ENCODE results near the gene CRLF1. TPM values are rescaled to one million over a fixed set of nuclear protein-coding genes. Genes with fewer than 3 reads are reported as not detected.

CRLF1 gene
- polyA plus RNA-seq, 3 donors: 0.19 TPM; not detected in 2

- Mint-ChIP-seq H3K4me1 (peaks cover 22% of the 10 kb centered on the region), H3K36me3 (peaks cover 6 to 11% of the 10 kb centered on the region in 2 donors), H3K27me3 (ENCODE audit: low read depth in 3 of 3) (peaks cover 47 to 76% (median 61%) of the 10 kb centered on the region in 3 donors), H3K9me3 (peaks cover 0 to 9% (median 2%) of the 10 kb centered on the region in 7 donors), H3K4me3 (peak overlapping the region; percentile 45 to 71), H3K27ac (peak overlapping the region in 1 of 7 donors; percentile 50)
- Histone ChIP-seq H3K9ac (ENCODE audit: insufficient read depth, low read length, poor library complexity, severe bottlenecking) (peak overlapping the region; percentile 15), H3K4me3 (replicated peaks in 1 of 3; ENCODE audit: low read depth in 2 of 3, low read length in 3 of 3) (peak overlapping the region in 1 of 3 experiments; percentile 58), H3K36me3 (replicated peaks in 1 of 2; ENCODE audit: control insufficient read depth in 1 of 2, insufficient read depth in 2 of 2, low read length in 2 of 2) (peaks cover 0 to 3% of the 10 kb centered on the region in 2 donors), H2AFZ (ENCODE audit: insufficient read depth, low read depth, low read length, poor library complexity, severe bottlenecking) (peak overlapping the region; percentile 70), H3K4me1 (ENCODE audit: control insufficient read depth in 1 of 2, insufficient read depth in 2 of 2, low read length in 2 of 2) (peaks cover 16 to 28% of the 10 kb centered on the region in 2 donors), H3K4me2 (replicated peaks; ENCODE audit: extremely low read depth, low read length, poor library complexity, severe bottlenecking) (peak overlapping the region; percentile 66), H3K9me3 (replicated peaks in 1 of 2; ENCODE audit: control insufficient read depth in 1 of 2, insufficient read depth in 1 of 2, low read length in 2 of 2) (no peaks in the 10 kb centered on the region), H3K79me2 (ENCODE audit: insufficient read depth, low read length) (no peaks in the 10 kb centered on the region), H3K27me3 (ENCODE audit: control insufficient read depth in 2 of 2, insufficient read depth in 2 of 2, low read length in 2 of 2) (peaks cover 7 to 45% of the 10 kb centered on the region in 2 donors), H3K27ac (ENCODE audit: low read depth in 1 of 2, low read length in 2 of 2) (no peak overlapping the region), H4K20me1 (ENCODE audit: insufficient read depth, low read length) (peaks cover 10% of the 10 kb centered on the region)
- peak; percentile 68 to 79 (median 76) for DNase-seq
- 8% methylated on average over 15 of the region's 21 CpGs for WGBS (ENCODE audit: insufficient coverage)
- TF ChIP-seq, protein P1, sequence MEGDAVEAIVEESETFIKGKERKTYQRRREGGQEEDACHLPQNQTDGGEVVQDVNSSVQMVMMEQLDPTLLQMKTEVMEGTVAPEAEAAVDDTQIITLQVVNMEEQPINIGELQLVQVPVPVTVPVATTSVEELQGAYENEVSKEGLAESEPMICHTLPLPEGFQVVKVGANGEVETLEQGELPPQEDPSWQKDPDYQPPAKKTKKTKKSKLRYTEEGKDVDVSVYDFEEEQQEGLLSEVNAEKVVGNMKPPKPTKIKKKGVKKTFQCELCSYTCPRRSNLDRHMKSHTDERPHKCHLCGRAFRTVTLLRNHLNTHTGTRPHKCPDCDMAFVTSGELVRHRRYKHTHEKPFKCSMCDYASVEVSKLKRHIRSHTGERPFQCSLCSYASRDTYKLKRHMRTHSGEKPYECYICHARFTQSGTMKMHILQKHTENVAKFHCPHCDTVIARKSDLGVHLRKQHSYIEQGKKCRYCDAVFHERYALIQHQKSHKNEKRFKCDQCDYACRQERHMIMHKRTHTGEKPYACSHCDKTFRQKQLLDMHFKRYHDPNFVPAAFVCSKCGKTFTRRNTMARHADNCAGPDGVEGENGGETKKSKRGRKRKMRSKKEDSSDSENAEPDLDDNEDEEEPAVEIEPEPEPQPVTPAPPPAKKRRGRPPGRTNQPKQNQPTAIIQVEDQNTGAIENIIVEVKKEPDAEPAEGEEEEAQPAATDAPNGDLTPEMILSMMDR (IDR thresholded peaks at IDR 0.05): no peak
- intact Hi-C loops (cut with micrococcal nuclease): no loop called here
These were observed 9.8 kb downstream of the CRLF1 start for GRCh38 chr19:18596752-18597157.

DNA sequence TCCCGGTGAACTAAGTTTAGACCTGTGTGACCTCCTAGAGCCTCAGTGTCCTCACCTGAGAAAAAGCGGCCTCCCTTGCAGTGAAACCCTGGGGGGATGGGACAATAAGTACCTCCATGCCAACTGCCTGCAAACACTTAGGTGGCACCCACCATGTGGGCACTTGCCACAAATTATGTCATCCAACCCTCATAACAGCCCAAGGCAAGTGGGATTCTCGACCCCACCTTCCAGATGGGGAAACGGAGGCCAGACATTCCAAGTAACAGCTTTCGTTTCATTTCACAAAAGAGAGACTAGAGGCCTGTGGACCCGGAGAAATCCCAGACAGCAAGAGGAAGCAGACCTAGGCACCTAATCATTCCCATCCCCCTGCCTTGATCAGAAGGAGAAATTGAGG is 11.1 kb downstream of the CRLF1 start:
- intact Hi-C loops (cut with micrococcal nuclease): no loop called here
- H4K20me1 ChIP-seq (ENCODE audit: insufficient read depth, low read length): peaks cover 15% of the 10 kb centered on the region
- no peak overlapping the region for H3K4me3 ChIP-seq (replicated peaks in 1 of 3; ENCODE audit: low read depth in 2 of 3, low read length in 3 of 3)
- H3K27ac ChIP-seq (ENCODE audit: low read depth in 1 of 2, low read length in 2 of 2): no peak overlapping the region
- Mint-ChIP-seq H3K4me3 (peak overlapping the region in 1 of 2 donors; percentile 71), H3K27me3 (ENCODE audit: low read depth in 3 of 3) (peaks cover 36 to 63% (median 52%) of the 10 kb centered on the region in 3 donors), H3K36me3 (peaks cover 15 to 19% of the 10 kb centered on the region in 2 donors), H3K4me1 (peaks cover 23% of the 10 kb centered on the region), H3K9me3 (peaks cover 0 to 9% (median 1%) of the 10 kb centered on the region in 7 donors), H3K27ac (peak overlapping the region in 2 of 7 donors; percentile 21 to 68)
- DNase-seq: no peak
- H3K9ac ChIP-seq (ENCODE audit: insufficient read depth, low read length, poor library complexity, severe bottlenecking): no peak overlapping the region
- peaks cover 7 to 37% of the 10 kb centered on the region in 2 donors for H3K27me3 ChIP-seq (ENCODE audit: control insufficient read depth in 2 of 2, insufficient read depth in 2 of 2, low read length in 2 of 2)
- no peaks in the 10 kb centered on the region for H3K79me2 ChIP-seq (ENCODE audit: insufficient read depth, low read length)
- whole genome bisulfite sequencing (ENCODE audit: insufficient coverage): 76% methylated on average over 2 of the region's 6 CpGs
- no peak overlapping the region for H3K4me2 ChIP-seq (replicated peaks; ENCODE audit: extremely low read depth, low read length, poor library complexity, severe bottlenecking)
- peaks cover 16 to 30% of the 10 kb centered on the region in 2 donors for H3K4me1 ChIP-seq (ENCODE audit: control insufficient read depth in 1 of 2, insufficient read depth in 2 of 2, low read length in 2 of 2)
- peaks cover 6 to 7% of the 10 kb centered on the region in 2 donors for H3K36me3 ChIP-seq (replicated peaks in 1 of 2; ENCODE audit: control insufficient read depth in 1 of 2, insufficient read depth in 2 of 2, low read length in 2 of 2)
- H2AFZ ChIP-seq (ENCODE audit: insufficient read depth, low read depth, low read length, poor library complexity, severe bottlenecking): no peak overlapping the region
- no peaks in the 10 kb centered on the region for H3K9me3 ChIP-seq (replicated peaks in 1 of 2; ENCODE audit: control insufficient read depth in 1 of 2, insufficient read depth in 1 of 2, low read length in 2 of 2)
- TF ChIP-seq, protein P1 (IDR thresholded peaks at IDR 0.05): no peak

All from CD14-positive monocyte (primary cell).